ENCODE measurements around the gene CNST.
"Not testable (repeated sequence)": the region's sequence is repeated elsewhere in the genome, so short reads cannot be mapped to it uniquely, and the experiment has no call there.

GRCh38 chr1:246560833-246561232 is 5.4 kb upstream of the CNST start:
- not testable (repeated sequence) for TF ChIP-seq CTCF (conservative IDR thresholded peaks at IDR 0.05; ENCODE audit: low read length); EZH2phosphoT487 (IDR thresholded peaks at IDR 0.05; ENCODE audit: borderline replicate concordance)

Data from Loucy (cell line).